Measurements from ENCODE around the gene OR2H2. TPM values are rescaled to one million over a fixed set of nuclear protein-coding genes. Genes with fewer than 3 reads are reported as not detected.

The OR2H2 gene
- total RNA-seq, 4 donors from 2014 or later, result not detected

- in situ Hi-C loops (cut with MboI; ENCODE audit: low pct_ligation_motif_present in 1 of 4, low pct_unique_long_range_greater_than_20kb in 1 of 4, low sequenced_read_pairs in 3 of 4), result loop anchor here in 3 of 4 donors (25.0 kb wide), 1 partner anchor 904 kb away; no protein-coding TSS in a partner anchor
- TF ChIP-seq EP300 (IDR thresholded peaks at IDR 0.05; ENCODE audit: low read depth), result no peak
- no peak for TF ChIP-seq CTCF (IDR thresholded peaks at IDR 0.05)
- no peak for TF ChIP-seq POLR2AphosphoS5 (IDR thresholded peaks at IDR 0.05)
Measured at GRCh38 chr6:29591677-29592076, 6.8 kb downstream of the OR2H2 start.

GRCh38 chr6:29593199-29593855, 8.4 kb downstream of the OR2H2 start:
- H3K4me3 ChIP-seq, result no peak overlapping the region
- WGBS, 2 donors (ENCODE audit: low coverage in 1 of 2), result 19 to 38% methylated on average over 2 to 4 of the region's 4 CpGs
- peaks cover 0 to 4% (median 0%) of the 10 kb centered on the region in 4 donors for H3K4me1 ChIP-seq
- intact Hi-C loops (cut with DNase I; ENCODE audit: low total_unique reads), result no loop called here
- peaks cover 30% of the 10 kb centered on the region for H3K27me3 ChIP-seq
- in situ Hi-C loops (cut with MboI; ENCODE audit: low pct_ligation_motif_present in 1 of 4, low pct_unique_long_range_greater_than_20kb in 1 of 4, low sequenced_read_pairs in 3 of 4), result loop anchor here in 3 of 4 donors (25.0 kb wide), 1 partner anchor 906 kb away; no protein-coding TSS in a partner anchor
- TF ChIP-seq EP300 (IDR thresholded peaks at IDR 0.05; ENCODE audit: low read depth) (no peak), POLR2AphosphoS5 (IDR thresholded peaks at IDR 0.05) (no peak), POLR2A (IDR thresholded peaks at IDR 0.05) (no peak), CTCF (IDR thresholded peaks at IDR 0.05) (no peak)
- no peaks in the 10 kb centered on the region for H3K9me3 ChIP-seq
- no peaks in the 10 kb centered on the region for H3K36me3 ChIP-seq
- no peak for DNase-seq
- no peak overlapping the region for H3K27ac ChIP-seq

More at GRCh38 chr6:29591677-29592076, 6.8 kb downstream of the OR2H2 start:
- intact Hi-C loops (cut with DNase I; ENCODE audit: low total_unique reads), result no loop called here
- Histone ChIP-seq H3K27me3 (peaks cover 30% of the 10 kb centered on the region), H3K27ac (no peak overlapping the region), H3K4me3 (no peak overlapping the region), H3K4me1 (peaks cover 0 to 4% (median 0%) of the 10 kb centered on the region in 4 donors), H3K36me3 (no peaks in the 10 kb centered on the region), H3K9me3 (no peaks in the 10 kb centered on the region)
- DNase-seq, result no peak
- WGBS, 2 donors (ENCODE audit: low coverage in 1 of 2), result 69 to 78% methylated on average over 2 of the region's 2 CpGs

DNA sequence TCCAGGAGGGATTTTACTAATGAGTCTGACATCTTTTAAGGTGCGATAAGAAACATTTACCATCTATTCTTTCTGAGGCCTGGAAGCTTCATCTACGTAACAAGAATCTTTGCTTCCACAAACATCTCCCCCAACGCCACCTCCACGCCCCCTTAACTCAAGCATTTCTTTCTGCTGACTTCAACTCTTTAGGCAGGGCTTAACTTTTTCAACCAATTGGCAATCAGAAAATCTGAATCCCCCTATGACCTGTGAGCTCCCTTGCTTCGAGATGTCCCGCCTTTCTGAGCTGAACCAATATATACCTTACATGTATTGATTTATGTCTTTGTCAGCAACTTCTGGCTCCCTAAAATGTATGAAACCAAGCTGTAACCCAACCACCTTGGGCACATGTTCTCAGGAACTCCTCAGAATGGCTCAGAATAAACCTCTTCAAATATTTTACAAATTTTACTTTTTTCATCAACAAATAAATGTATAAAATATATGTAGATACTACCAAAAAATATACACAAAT, 11.5 kb downstream of the OR2H2 start:
- WGBS, 2 donors (ENCODE audit: low coverage in 1 of 2), result 86 to 92% methylated on average over 4 to 6 of the region's 6 CpGs
- intact Hi-C loops (cut with DNase I; ENCODE audit: low total_unique reads), result no loop called here
- in situ Hi-C loops (cut with MboI; ENCODE audit: low pct_ligation_motif_present in 1 of 4, low pct_unique_long_range_greater_than_20kb in 1 of 4, low sequenced_read_pairs in 3 of 4), result loop anchor here in 3 of 4 donors (25.0 kb wide), 1 partner anchor 909 kb away; no protein-coding TSS in a partner anchor

More for the DNA sequence above, 11.5 kb downstream of the OR2H2 start:
- Histone ChIP-seq H3K4me3 (no peak overlapping the region), H3K9me3 (no peaks in the 10 kb centered on the region), H3K27ac (no peak overlapping the region), H3K27me3 (peaks cover 19% of the 10 kb centered on the region), H3K4me1 (peaks cover 0 to 4% (median 0%) of the 10 kb centered on the region in 4 donors), H3K36me3 (no peaks in the 10 kb centered on the region)
- no peak for DNase-seq
- TF ChIP-seq POLR2AphosphoS5 (IDR thresholded peaks at IDR 0.05), result no peak
- TF ChIP-seq EP300 (IDR thresholded peaks at IDR 0.05; ENCODE audit: low read depth), result no peak
- TF ChIP-seq POLR2A (IDR thresholded peaks at IDR 0.05), result no peak
- TF ChIP-seq CTCF (IDR thresholded peaks at IDR 0.05), result no peak
